Activated B cell treated with CpG ODN at 0.5 μM for 24 hours (primary cell): ENCODE results near the gene RSPH10B. TPM values are rescaled to one million over a fixed set of nuclear protein-coding genes. Genes with fewer than 3 reads are reported as not detected.
"Not testable (repeated sequence)": the region's sequence is repeated elsewhere in the genome, so short reads cannot be mapped to it uniquely, and the experiment has no call there.

Source experiments
- ATAC-seq: fragments of 200-7000 bp; cut with Tn5 transposase; one replicate; pipeline ENCODE4 v1.10.0; 2021; ENCODE audit warnings: low read depth, mild to moderate bottlenecking, moderate library complexity
- CTCF ChIA-PET: fragments of 350-600 bp; sonication (Branson Sonifier 250); formaldehyde crosslinking; loops from one replicate; lab custom pipeline; 2021; ENCODE audit warnings: antibody characterized with exemption; lab: Charles Lee
- POLR2A ChIA-PET: fragments of 350-600 bp; sonication (Branson Sonifier 250); formaldehyde crosslinking; loops from one replicate; lab custom pipeline; 2021; ENCODE audit warnings: antibody characterized with exemption; lab: Charles Lee
- DNase-seq: peaks from one replicate; pipeline ENCODE4 v3.0.0; 2022
- H3K27ac Mint-ChIP-seq: one replicate; pipeline ENCODE4 v1.8.0; 2020; ENCODE audit warnings: mixed read lengths
- H3K27me3 Mint-ChIP-seq: one replicate; pipeline ENCODE4 v1.8.0; 2021; ENCODE audit warnings: mixed read lengths
- H3K36me3 Mint-ChIP-seq: one replicate; pipeline ENCODE4 v1.8.0; 2021; ENCODE audit warnings: low read depth, mixed read lengths
- H3K4me1 Mint-ChIP-seq: one replicate; pipeline ENCODE4 v1.8.0; 2021; ENCODE audit warnings: mixed read lengths
- H3K4me3 Mint-ChIP-seq: one replicate; pipeline ENCODE4 v1.8.0; 2020; ENCODE audit warnings: mild to moderate bottlenecking, mixed read lengths
- H3K9me3 Mint-ChIP-seq: one replicate; pipeline ENCODE4 v1.8.0; 2020; ENCODE audit warnings: mixed read lengths
- intact Hi-C: fragments of 100-400 bp; cut with micrococcal nuclease; formaldehyde crosslinking; loops from one replicate; pipeline ENCODE4 v1.15.1; 2024
- total RNA-seq: library from RNA; stranded (reverse); gene quantifications from 2 replicates; pipeline ENCODE4 v1.2.3, GENCODE V29; 2022
- TF ChIP-seq, protein P1 (sequence below): fragments of 200-600 bp; IDR thresholded peaks from one replicate; pipeline ENCODE4 v1.8.0; 2022; ENCODE audit warnings: antibody characterized with exemption, mild to moderate bottlenecking

Gene RSPH10B
- total RNA-seq, 1 donor from 2014 or later: not detected

- CTCF ChIA-PET: interaction anchor here (1.0 to 1.7 kb wide), 4 partner anchors 11 to 341 kb away, joined by 3 to 9 read pairs (median 5); no protein-coding TSS in a partner anchor
- POLR2A ChIA-PET: interaction anchor here (0.6 to 2.3 kb wide), 9 partner anchors 16 to 474 kb away, joined by 3 to 12 read pairs (median 4); partner anchors contain the start of gene DAGLB
- TF ChIP-seq, protein P1, sequence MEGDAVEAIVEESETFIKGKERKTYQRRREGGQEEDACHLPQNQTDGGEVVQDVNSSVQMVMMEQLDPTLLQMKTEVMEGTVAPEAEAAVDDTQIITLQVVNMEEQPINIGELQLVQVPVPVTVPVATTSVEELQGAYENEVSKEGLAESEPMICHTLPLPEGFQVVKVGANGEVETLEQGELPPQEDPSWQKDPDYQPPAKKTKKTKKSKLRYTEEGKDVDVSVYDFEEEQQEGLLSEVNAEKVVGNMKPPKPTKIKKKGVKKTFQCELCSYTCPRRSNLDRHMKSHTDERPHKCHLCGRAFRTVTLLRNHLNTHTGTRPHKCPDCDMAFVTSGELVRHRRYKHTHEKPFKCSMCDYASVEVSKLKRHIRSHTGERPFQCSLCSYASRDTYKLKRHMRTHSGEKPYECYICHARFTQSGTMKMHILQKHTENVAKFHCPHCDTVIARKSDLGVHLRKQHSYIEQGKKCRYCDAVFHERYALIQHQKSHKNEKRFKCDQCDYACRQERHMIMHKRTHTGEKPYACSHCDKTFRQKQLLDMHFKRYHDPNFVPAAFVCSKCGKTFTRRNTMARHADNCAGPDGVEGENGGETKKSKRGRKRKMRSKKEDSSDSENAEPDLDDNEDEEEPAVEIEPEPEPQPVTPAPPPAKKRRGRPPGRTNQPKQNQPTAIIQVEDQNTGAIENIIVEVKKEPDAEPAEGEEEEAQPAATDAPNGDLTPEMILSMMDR: no peak
- Mint-ChIP-seq H3K4me3 (peak within 1 kb of the TSS; percentile 92), H3K4me1 (peaks cover 34% of the 10 kb centered on the region), H3K9me3 (no peaks in the 10 kb centered on the region), H3K27ac (peak within 1 kb of the TSS; percentile 94), H3K36me3 (peaks cover 26% of the 10 kb centered on the region), H3K27me3 (no peaks in the 10 kb centered on the region)
- ATAC-seq (peak; percentile 88), DNase-seq (peak; percentile 93)
- intact Hi-C loops: loop anchor here (1.0 kb wide), 1 partner anchor 17 kb away; no protein-coding TSS in a partner anchor
Measured at GRCh38 chr7:6008668-6009611, 38.5 kb upstream of the RSPH10B start, which contains the start of the genes AIMP2 and PMS2. TSS of gene AIMP2 (plus strand) at chr7:6009272. CDS start at chr7:6009364, 92 bp downstream. TSS of gene PMS2 (minus strand) at chr7:6009049. CDS start at chr7:6009019, 30 bp downstream.

DNA sequence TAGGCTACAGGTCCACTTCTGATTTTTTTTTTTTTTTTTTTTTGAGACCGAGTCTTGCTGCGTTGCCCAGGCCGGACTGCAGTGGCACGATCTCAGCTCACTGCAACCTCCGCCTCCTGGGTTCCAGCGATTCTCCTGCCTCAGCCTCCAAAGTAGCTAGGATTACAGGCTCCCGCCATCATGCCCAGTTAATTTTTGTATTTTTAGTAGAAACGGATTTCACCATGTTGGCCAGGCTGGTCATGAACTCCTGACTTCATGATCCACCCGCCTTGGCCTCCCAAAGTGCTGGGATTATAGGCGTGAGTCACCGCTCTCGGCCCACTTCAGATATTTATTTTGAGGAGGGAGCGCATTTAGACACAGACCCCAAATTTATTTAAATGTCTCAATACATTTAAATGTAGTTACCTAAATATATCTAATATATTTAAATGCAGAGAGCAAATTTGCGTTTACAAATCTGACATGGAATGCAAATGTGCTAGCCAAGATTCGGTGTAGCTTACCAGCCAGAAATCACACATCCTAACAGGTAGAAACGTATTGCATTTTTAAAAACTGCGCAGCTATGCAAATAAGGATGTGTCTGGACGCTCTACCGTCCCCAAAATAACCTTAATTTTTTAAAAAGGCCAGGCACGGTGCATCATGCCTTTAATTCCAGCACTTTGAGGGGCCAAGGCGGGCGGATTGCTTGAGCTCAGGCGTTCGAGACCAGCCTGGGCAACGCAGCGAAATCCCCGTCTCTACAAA is 37.5 kb upstream of the RSPH10B start:
- Mint-ChIP-seq H3K4me1 (peaks cover 34% of the 10 kb centered on the region), H3K36me3 (peaks cover 29% of the 10 kb centered on the region), H3K4me3 (peak overlapping the region; percentile 92), H3K27ac (peak overlapping the region; percentile 18)
- DNase-seq, H3K9me3 Mint-ChIP-seq, H3K27me3 Mint-ChIP-seq, ATAC-seq, intact Hi-C loops: not testable (repeated sequence)
- ChIA-PET CTCF (interaction anchor here (0.7 to 1.7 kb wide), 5 partner anchors 10 to 455 kb away, joined by 3 to 9 read pairs (median 6); no protein-coding TSS in a partner anchor), POLR2A (interaction anchor here (1.0 to 2.3 kb wide), 4 partner anchors 19 to 440 kb away, joined by 4 to 12 read pairs (median 8); partner anchors contain the start of gene DAGLB)

- no peak for ATAC-seq
- CTCF ChIA-PET: interaction anchor here (1.0 to 1.2 kb wide), 2 partner anchors 10 to 343 kb away, joined by 6 read pairs; no protein-coding TSS in a partner anchor
- Mint-ChIP-seq H3K27me3 (no peaks in the 10 kb centered on the region), H3K9me3 (no peaks in the 10 kb centered on the region), H3K4me3 (peak overlapping the region; percentile 46), H3K27ac (peak overlapping the region; percentile 18), H3K36me3 (peaks cover 25% of the 10 kb centered on the region), H3K4me1 (peaks cover 28% of the 10 kb centered on the region)
- intact Hi-C loops: no loop called here
- POLR2A ChIA-PET: interaction anchor here (0.6 kb wide), 1 partner anchor 12 kb away, joined by 8 read pairs; no protein-coding TSS in a partner anchor
- TF ChIP-seq, protein P1: no peak
- no peak for DNase-seq
Measured at GRCh38 chr7:6007386-6007785, 36.9 kb upstream of the RSPH10B start.

DNA sequence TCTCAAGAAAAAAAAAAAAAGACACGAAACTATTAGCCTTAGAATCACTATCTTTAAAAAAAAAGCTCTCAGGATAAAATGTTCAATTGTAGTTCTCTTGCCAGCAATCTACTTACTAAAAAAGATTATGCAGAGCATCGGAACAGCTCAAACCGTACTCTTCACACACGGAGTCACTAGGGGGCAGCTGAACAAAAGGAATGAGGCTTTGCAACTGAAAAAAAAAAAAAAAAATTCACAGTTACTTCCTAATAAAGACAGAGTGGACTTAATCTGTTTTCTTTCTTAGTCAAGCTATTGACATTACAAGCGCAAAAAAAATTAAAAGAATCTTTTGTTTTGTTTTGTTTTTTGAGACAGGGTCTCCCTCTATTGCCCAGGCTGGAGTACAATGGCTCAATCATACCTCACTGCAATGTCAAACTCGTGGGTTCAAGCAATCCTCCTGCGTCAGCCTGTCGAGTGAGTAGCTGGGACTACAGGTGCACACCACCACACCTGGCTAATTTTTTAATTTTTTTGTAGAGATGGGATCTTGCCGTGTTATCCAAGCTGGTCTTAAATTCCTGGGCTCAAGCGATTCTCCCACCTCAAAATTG is 26.8 kb upstream of the RSPH10B start:
- CTCF ChIA-PET: interaction anchor here (0.6 to 4.6 kb wide), 14 partner anchors 10 to 440 kb away, joined by 3 to 53 read pairs (median 4); partner anchors contain the start of genes AIMP2 and PMS2
- no peak overlapping the region for H3K4me3 Mint-ChIP-seq
- H3K9me3 Mint-ChIP-seq: no peaks in the 10 kb centered on the region
- POLR2A ChIA-PET: interaction anchor here (0.6 to 1.3 kb wide), 5 partner anchors 54 to 600 kb away, joined by 4 to 5 read pairs (median 4); no protein-coding TSS in a partner anchor
- H3K36me3 Mint-ChIP-seq: peaks cover 48% of the 10 kb centered on the region
- ATAC-seq: peak; percentile 71
- TF ChIP-seq, protein P1: peak; percentile 35
- DNase-seq: no peak
- no peaks in the 10 kb centered on the region for H3K4me1 Mint-ChIP-seq
- intact Hi-C loops: loop anchor here (1.0 kb wide), 3 partner anchors 109 to 438 kb away; no protein-coding TSS in a partner anchor
- no peaks in the 10 kb centered on the region for H3K27me3 Mint-ChIP-seq
- no peak overlapping the region for H3K27ac Mint-ChIP-seq

- DNase-seq, H3K27me3 Mint-ChIP-seq, intact Hi-C loops, H3K9me3 Mint-ChIP-seq, H3K27ac Mint-ChIP-seq, H3K4me1 Mint-ChIP-seq, H3K4me3 Mint-ChIP-seq, ATAC-seq, POLR2A ChIA-PET, CTCF ChIA-PET: not testable (repeated sequence)
- peaks cover 47% of the 10 kb centered on the region for H3K36me3 Mint-ChIP-seq
Measured at GRCh38 chr7:5987061-5987460, 16.6 kb upstream of the RSPH10B start.

DNA sequence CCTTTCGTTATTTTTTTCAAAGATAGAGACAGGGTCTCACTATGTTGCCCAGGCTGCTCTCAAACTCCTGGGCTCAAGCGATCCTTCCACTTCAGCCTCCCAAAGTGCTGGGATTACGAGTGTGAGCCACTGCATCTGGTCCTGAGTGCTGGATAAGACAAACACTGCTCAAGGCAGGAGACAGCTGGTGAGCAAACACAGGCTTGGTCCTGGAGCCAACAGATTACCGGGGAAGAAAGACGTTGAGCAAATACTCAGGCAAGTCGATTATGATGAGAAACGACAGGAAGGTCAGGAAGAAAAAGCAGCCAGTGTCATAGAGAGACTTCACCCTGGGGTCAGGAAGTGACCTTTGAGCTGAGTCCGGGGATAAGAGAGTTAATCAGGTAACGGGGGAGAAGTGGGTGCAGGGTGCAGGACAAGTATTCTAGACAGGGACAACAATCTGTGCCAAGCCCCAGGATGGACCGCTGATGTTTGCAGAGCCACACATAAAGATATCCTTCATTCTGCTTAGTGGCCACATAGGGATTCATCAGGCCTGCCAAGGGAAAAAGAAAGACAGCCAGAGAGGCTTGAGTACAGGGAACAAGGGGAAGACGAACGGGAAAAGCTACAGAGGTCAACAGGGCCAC is 9.3 kb upstream of the RSPH10B start:
- H3K27ac Mint-ChIP-seq, ATAC-seq, DNase-seq, POLR2A ChIA-PET, CTCF ChIA-PET, H3K4me1 Mint-ChIP-seq, H3K4me3 Mint-ChIP-seq, H3K27me3 Mint-ChIP-seq, H3K9me3 Mint-ChIP-seq, intact Hi-C loops: not testable (repeated sequence)
- H3K36me3 Mint-ChIP-seq: peaks cover 26% of the 10 kb centered on the region

DNA sequence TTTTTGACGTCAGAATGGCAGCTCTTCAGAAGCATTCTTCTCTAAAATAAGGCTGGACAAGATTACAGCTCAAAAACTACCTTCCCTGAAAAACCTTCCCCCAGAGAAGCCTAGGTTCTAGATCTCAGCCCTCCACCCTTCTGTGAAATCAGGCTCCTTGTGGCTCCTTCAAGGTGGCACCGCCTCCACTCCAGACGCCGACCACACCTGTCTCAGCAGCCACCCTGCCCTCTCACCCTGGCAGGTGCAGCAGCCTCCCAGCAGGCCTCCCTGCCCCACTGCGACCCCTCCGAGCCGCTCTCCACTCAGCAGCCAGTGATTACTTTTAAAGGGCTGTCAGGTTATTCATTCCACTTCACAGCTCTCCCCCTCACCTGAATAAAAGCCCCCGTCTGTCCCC is 3.1 kb upstream of the RSPH10B start:
- intact Hi-C loops, H3K9me3 Mint-ChIP-seq, ATAC-seq, H3K4me3 Mint-ChIP-seq, H3K27ac Mint-ChIP-seq, H3K36me3 Mint-ChIP-seq, CTCF ChIA-PET, POLR2A ChIA-PET, H3K4me1 Mint-ChIP-seq, H3K27me3 Mint-ChIP-seq, DNase-seq: not testable (repeated sequence)
